HepG2 (cell line): ENCODE measurements around the gene IKBKE. TPM values are rescaled to one million over a fixed set of nuclear protein-coding genes. Genes with fewer than 3 reads are reported as not detected.

Experiments
- ATAC-seq: fragments of 200-7000 bp; cut with Tn5 transposase; 3 replicates; pipeline ENCODE4 v1.9.1; 2020; ENCODE audit warnings: mild to moderate bottlenecking, moderate library complexity
- BruUV-seq: library from RNA; stranded (reverse); fragments of 400-500 nt; replicated peaks from 2 replicates; lab custom pipeline; 2021; lab: Mats Ljungman, UMichigan
- CTCF ChIA-PET: fragments of 300-600 bp; formaldehyde crosslinking; extraction: SDS; loops from one replicate; lab custom pipeline; 2021; ENCODE audit warnings: low total read pairs, inconsistent platforms, low intra/inter-chr PET ratio; lab: Yijun Ruan, JAX
- POLR2A ChIA-PET: fragments of 350-600 bp; sonication (Branson Sonifier 250); formaldehyde crosslinking; loops from one replicate; lab custom pipeline; 2020; ENCODE audit warnings: antibody characterized with exemption, inconsistent platforms; lab: Yijun Ruan, JAX
- DNase-seq: peaks from one replicate; pipeline ENCODE4 v3.0.0-alpha.2; 2015; ENCODE audit warnings: low spot score
- FAIRE-seq: peaks from 3 replicates; lab custom pipeline; 2011; peaks lifted over from hg19 to GRCh38; lab: Jason Lieb, UNC
- H2AFZ ChIP-seq: one replicate; pipeline ENCODE4 v1.6.1; 2011; ENCODE audit warnings: low read length, inconsistent platforms
- H3K27ac ChIP-seq: fragments of 300-600 bp; 3 replicates; pipeline ENCODE4 v1.8.0; 2011; ENCODE audit warnings: mixed run types, mild to moderate bottlenecking, mixed read lengths, low read length, inconsistent platforms; ENCODE audit not compliant: insufficient read depth; ENCODE audit errors: extremely low read length
- H3K27me3 ChIP-seq, 2 experiments: fragments of 200-600 bp in 1 of 2; 2 replicates in 1 of 2; 3 replicates in 1 of 2; pipeline versions ENCODE4 v1.6.0 to v1.8.0; 2011; ENCODE audit warnings: low read length in 2 of 2, mild to moderate bottlenecking in 2 of 2, moderate library complexity in 2 of 2, inconsistent platforms in 1 of 2; ENCODE audit not compliant: insufficient read depth in 2 of 2, control insufficient read depth in 1 of 2
- H3K36me3 ChIP-seq, 2 experiments: fragments of 200-600 bp in 1 of 2; replicated peaks in 1 of 2; 2 replicates in 1 of 2; 3 replicates in 1 of 2; pipeline versions ENCODE4 v1.5.1 to v1.8.0; 2011; ENCODE audit warnings: low read length in 2 of 2, inconsistent platforms in 1 of 2; ENCODE audit not compliant: insufficient read depth in 2 of 2, control insufficient read depth in 1 of 2
- H3K4me1 ChIP-seq: 2 replicates; pipeline ENCODE4 v1.5.1; 2012; ENCODE audit warnings: low read length, inconsistent platforms; ENCODE audit not compliant: insufficient read depth
- H3K4me2 ChIP-seq: 2 replicates; pipeline ENCODE4 v1.6.0; 2011; ENCODE audit warnings: low read depth, low read length, inconsistent platforms
- H3K4me3 ChIP-seq, 3 experiments: fragments of 200-600 bp in 1 of 3; sonication (generic), shearing (Covaris generic) in 1 of 3; replicated peaks in 1 of 3; 2 replicates each; pipeline ENCODE4 v1.5.1; 2011 to 2016; ENCODE audit warnings: low read length in 3 of 3, inconsistent platforms in 2 of 3, low read depth in 2 of 3, mild to moderate bottlenecking in 2 of 3, control low read depth in 1 of 3, mixed read lengths in 1 of 3; ENCODE audit not compliant: insufficient read depth in 1 of 3
- H3K79me2 ChIP-seq: one replicate; pipeline ENCODE4 v1.6.1; 2011; ENCODE audit warnings: low read length, inconsistent platforms; ENCODE audit not compliant: insufficient read depth
- H3K9ac ChIP-seq: 2 replicates; pipeline ENCODE4 v1.6.0; 2011; ENCODE audit warnings: mild to moderate bottlenecking, low read depth, low read length, inconsistent platforms; ENCODE audit not compliant: insufficient read depth
- H3K9me3 ChIP-seq: 2 replicates; pipeline ENCODE4 v1.5.1; 2012; ENCODE audit warnings: mild to moderate bottlenecking, low read length
- H4K20me1 ChIP-seq: 2 replicates; pipeline ENCODE4 v1.6.0; 2011; ENCODE audit warnings: inconsistent platforms, mild to moderate bottlenecking, low read length, moderate library complexity; ENCODE audit not compliant: insufficient read depth
- HOXA9 ChIP-seq: sonication (generic); formaldehyde crosslinking; IDR thresholded peaks from 2 replicates; pipeline ENCODE4 v1.8.1; 2022; ENCODE audit warnings: missing genetic modification reagents, mild to moderate bottlenecking, moderate library complexity, borderline replicate concordance
- KDM5B ChIP-seq: sonication (generic); formaldehyde crosslinking; IDR thresholded peaks from 2 replicates; pipeline ENCODE4 v1.4.0; 2020; ENCODE audit warnings: missing genetic modification reagents, mild to moderate bottlenecking, borderline replicate concordance
- NFIB ChIP-seq: sonication (generic); formaldehyde crosslinking; IDR thresholded peaks from 2 replicates; pipeline ENCODE4 v1.9.0; 2021; ENCODE audit warnings: missing genetic modification reagents, mild to moderate bottlenecking, borderline replicate concordance
- RBM22 ChIP-seq: fragments of 200-400 bp; formaldehyde crosslinking; optimal IDR thresholded peaks from 2 replicates; pipeline ENCODE3; 2017; ENCODE audit warnings: mild to moderate bottlenecking, low read length, moderate library complexity
- RELA ChIP-seq: sonication (generic); formaldehyde crosslinking; IDR thresholded peaks from 2 replicates; pipeline ENCODE4 v1.4.0; 2020; ENCODE audit warnings: missing genetic modification reagents
- SMC3 ChIP-seq: IDR thresholded peaks from 2 replicates; pipeline ENCODE4 v1.6.1; 2011; ENCODE audit warnings: low read length, improper control_type of control experiment
- TRAFD1 ChIP-seq: sonication (generic); formaldehyde crosslinking; IDR thresholded peaks from 2 replicates; pipeline ENCODE4 v1.5.1; 2020; ENCODE audit warnings: missing genetic modification reagents, mild to moderate bottlenecking, borderline replicate concordance
- ZMYM2 ChIP-seq: sonication (generic); formaldehyde crosslinking; IDR thresholded peaks from 2 replicates; pipeline ENCODE4 v1.8.0; 2022; ENCODE audit warnings: mild to moderate bottlenecking, missing genetic modification reagents
- WGBS: methylation state at CpG from one replicate; pipeline ENCODE4 v1.1.6; 2017; ENCODE audit warnings: low lambda C conversion rate; 5-methylcytosine and 5-hydroxymethylcytosine counted together
- in situ Hi-C: cut with HindIII; loops from 2 replicates; pipeline ENCODE4 v1.10.0; 2017; ENCODE audit warnings: low pct_unique_long_range_greater_than_20kb; ENCODE audit not compliant: extremely low pct_ligation_motif_present
- intact Hi-C: fragments of 100-400 bp; cut with micrococcal nuclease; formaldehyde crosslinking; loops from one replicate; pipeline ENCODE4 v1.10.0; 2022; ENCODE audit not compliant: unreplicated experiment
- polyA plus RNA-seq, 8 experiments: library from polyadenylated mRNA; depleted of rRNA in 3 of 8; stranded (reverse) in 7 of 8; unstranded in 1 of 8; fragments of >200 nt; fragmentation: Illumina TruSeq in 4 of 8; extraction: Trizol in 4 of 8; gene quantifications; 2 replicates each; pipeline versions ENCODE4 v1.2.1 to v1.2.3, GENCODE V29; 2011 to 2016; ENCODE audit warnings: low read depth in 4 of 8, missing spikeins in 1 of 8, mixed read lengths in 1 of 8; ENCODE audit not compliant: insufficient read depth in 1 of 8
- total RNA-seq, 5 experiments: library from RNA; depleted of rRNA; stranded (reverse); fragments of >200 nt; fragmentation: Illumina TruSeq; extraction: Trizol; gene quantifications; 2 replicates each; pipeline ENCODE4 v1.2.3, GENCODE V29; 2016; ENCODE audit warnings: low read depth in 1 of 5
- TF ChIP-seq, protein P1 (sequence below): sonication (generic); formaldehyde crosslinking; IDR thresholded peaks from 2 replicates; pipeline ENCODE4 v1.4.0; 2020; ENCODE audit warnings: missing genetic modification reagents

IKBKE gene
- total and polyA plus RNA-seq, 2 of the 13 experiments (the other 11 are each of a cell fraction or from before 2014, with no cell fraction given) = 4.5 to 5.8 TPM

DNA sequence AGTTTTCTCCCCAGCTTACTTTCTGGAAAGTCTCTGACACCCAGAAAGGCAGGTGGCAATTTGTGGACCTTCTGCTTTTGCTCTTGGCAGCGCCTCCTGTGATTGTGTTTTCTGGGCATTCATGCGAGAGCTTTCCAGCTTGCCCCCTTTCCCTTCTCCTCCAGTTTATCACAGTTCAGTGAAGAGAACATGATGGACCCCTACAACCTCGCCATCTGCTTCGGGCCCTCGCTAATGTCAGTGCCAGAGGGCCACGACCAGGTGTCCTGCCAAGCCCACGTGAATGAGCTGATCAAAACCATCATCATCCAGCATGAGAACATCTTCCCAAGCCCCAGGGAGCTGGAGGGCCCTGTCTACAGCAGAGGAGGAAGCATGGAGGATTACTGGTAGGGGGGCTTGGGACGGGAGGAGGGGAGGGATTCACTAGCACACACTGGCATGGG lies 24.3 kb upstream of the IKBKE start:
- peak; percentile 59 for TF ChIP-seq RBM22
- TF ChIP-seq TRAFD1 (CRISPR knock-in tag) = no peak
- ChIA-PET POLR2A (no interaction called here), CTCF (no interaction called here)
- intact Hi-C loops = no loop called here
- in situ Hi-C loops = no loop called here
- Histone ChIP-seq H2AFZ (no peak overlapping the region), H3K9ac (no peak overlapping the region), H3K36me3 (peaks cover 21 to 85% of the 10 kb centered on the region in 2 experiments; a peak in 4 of 5 replicates), H3K4me1 (peaks cover 6% of the 10 kb centered on the region; the same call in 1 of the 2 replicates), H3K4me2 (no peak overlapping the region), H3K4me3 (no peak overlapping the region), H3K79me2 (no peaks in the 10 kb centered on the region), H3K27me3 (no peaks in the 10 kb centered on the region), H4K20me1 (no peaks in the 10 kb centered on the region), H3K9me3 (no peaks in the 10 kb centered on the region), H3K27ac (no peak overlapping the region)
- BruUV-seq = no TSS peak
- ATAC-seq (no peak), DNase-seq (no peak), FAIRE-seq (no peak)
- WGBS = 100% methylated on average over 8 of the region's 8 CpGs

GRCh38 chr1:206446688-206447421 lies 23.4 kb upstream of the IKBKE start:
- H3K4me2 ChIP-seq = no peak overlapping the region
- in situ Hi-C loops (no loop called here), intact Hi-C loops (no loop called here)
- BruUV-seq = no TSS peak
- peaks cover 18 to 81% of the 10 kb centered on the region in 2 experiments; a peak in 4 of 5 replicates for H3K36me3 ChIP-seq
- no peaks in the 10 kb centered on the region for H3K79me2 ChIP-seq
- CTCF ChIA-PET = no interaction called here
- H3K9me3 ChIP-seq = no peaks in the 10 kb centered on the region
- POLR2A ChIA-PET = no interaction called here
- H3K4me3 ChIP-seq = no peak overlapping the region
- no peak overlapping the region for H2AFZ ChIP-seq
- ATAC-seq (no peak), DNase-seq (no peak), FAIRE-seq (no peak)
- 97% methylated on average over 11 of the region's 11 CpGs for WGBS
- no peaks in the 10 kb centered on the region for H4K20me1 ChIP-seq
- H3K27me3 ChIP-seq = no peaks in the 10 kb centered on the region
- no peak overlapping the region for H3K27ac ChIP-seq
- peaks cover 15% of the 10 kb centered on the region for H3K4me1 ChIP-seq
- no peak overlapping the region for H3K9ac ChIP-seq
- no peak for TF ChIP-seq NFIB (CRISPR knock-in tag)
- TF ChIP-seq ZMYM2 (CRISPR knock-in tag) = no peak
- TF ChIP-seq, protein P1, sequence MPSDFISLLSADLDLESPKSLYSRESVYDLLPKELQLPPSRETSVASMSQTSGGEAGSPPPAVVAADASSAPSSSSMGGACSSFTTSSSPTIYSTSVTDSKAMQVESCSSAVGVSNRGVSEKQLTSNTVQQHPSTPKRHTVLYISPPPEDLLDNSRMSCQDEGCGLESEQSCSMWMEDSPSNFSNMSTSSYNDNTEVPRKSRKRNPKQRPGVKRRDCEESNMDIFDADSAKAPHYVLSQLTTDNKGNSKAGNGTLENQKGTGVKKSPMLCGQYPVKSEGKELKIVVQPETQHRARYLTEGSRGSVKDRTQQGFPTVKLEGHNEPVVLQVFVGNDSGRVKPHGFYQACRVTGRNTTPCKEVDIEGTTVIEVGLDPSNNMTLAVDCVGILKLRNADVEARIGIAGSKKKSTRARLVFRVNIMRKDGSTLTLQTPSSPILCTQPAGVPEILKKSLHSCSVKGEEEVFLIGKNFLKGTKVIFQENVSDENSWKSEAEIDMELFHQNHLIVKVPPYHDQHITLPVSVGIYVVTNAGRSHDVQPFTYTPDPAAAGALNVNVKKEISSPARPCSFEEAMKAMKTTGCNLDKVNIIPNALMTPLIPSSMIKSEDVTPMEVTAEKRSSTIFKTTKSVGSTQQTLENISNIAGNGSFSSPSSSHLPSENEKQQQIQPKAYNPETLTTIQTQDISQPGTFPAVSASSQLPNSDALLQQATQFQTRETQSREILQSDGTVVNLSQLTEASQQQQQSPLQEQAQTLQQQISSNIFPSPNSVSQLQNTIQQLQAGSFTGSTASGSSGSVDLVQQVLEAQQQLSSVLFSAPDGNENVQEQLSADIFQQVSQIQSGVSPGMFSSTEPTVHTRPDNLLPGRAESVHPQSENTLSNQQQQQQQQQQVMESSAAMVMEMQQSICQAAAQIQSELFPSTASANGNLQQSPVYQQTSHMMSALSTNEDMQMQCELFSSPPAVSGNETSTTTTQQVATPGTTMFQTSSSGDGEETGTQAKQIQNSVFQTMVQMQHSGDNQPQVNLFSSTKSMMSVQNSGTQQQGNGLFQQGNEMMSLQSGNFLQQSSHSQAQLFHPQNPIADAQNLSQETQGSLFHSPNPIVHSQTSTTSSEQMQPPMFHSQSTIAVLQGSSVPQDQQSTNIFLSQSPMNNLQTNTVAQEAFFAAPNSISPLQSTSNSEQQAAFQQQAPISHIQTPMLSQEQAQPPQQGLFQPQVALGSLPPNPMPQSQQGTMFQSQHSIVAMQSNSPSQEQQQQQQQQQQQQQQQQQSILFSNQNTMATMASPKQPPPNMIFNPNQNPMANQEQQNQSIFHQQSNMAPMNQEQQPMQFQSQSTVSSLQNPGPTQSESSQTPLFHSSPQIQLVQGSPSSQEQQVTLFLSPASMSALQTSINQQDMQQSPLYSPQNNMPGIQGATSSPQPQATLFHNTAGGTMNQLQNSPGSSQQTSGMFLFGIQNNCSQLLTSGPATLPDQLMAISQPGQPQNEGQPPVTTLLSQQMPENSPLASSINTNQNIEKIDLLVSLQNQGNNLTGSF (CRISPR knock-in tag) = no peak
- no peak for TF ChIP-seq HOXA9 (CRISPR knock-in tag)
- TF ChIP-seq KDM5B (CRISPR knock-in tag) = no peak
- TF ChIP-seq RELA (CRISPR knock-in tag) = no peak
- TF ChIP-seq SMC3 = no peak
